Upper lobe of left lung (tissue), 6 donors: ENCODE data around the gene SUB1. TPM values are rescaled to one million over a fixed set of nuclear protein-coding genes. Genes with fewer than 3 reads are reported as not detected.

ENCODE experiments used
- ATAC-seq, 2 donors: fragments of 200-7000 bp; cut with Tn5 transposase; one replicate each; pipeline ENCODE4 v1.9.1; 2022; ENCODE audit warnings: mild to moderate bottlenecking in 2 of 2, moderate library complexity in 2 of 2; ENCODE audit not compliant: low FRiP score in 2 of 2
- DNase-seq, 2 donors: peaks; one replicate each; pipeline ENCODE4 v3.0.0-alpha.2; 2019 to 2020
- H3K27ac ChIP-seq, 4 donors: fragments of 200-600 bp; sonication (generic); one replicate each; pipeline ENCODE4 v1.5.1; 2016 to 2019
- H3K27me3 ChIP-seq, 4 donors: fragments of 200-600 bp; sonication (generic); one replicate each; pipeline ENCODE4 v1.5.1; 2017 to 2019
- H3K36me3 ChIP-seq, 4 donors: fragments of 200-600 bp; sonication (generic); one replicate each; pipeline ENCODE4 v1.5.1; 2016 to 2019
- H3K4me1 ChIP-seq, 4 donors: fragments of 200-600 bp; sonication (generic); one replicate each; pipeline ENCODE4 v1.5.1; 2018 to 2019
- H3K4me3 ChIP-seq, 4 donors: fragments of 200-600 bp; sonication (generic); one replicate each; pipeline ENCODE4 v1.5.1; 2017 to 2019; ENCODE audit warnings: mild to moderate bottlenecking in 2 of 4, moderate library complexity in 1 of 4
- H3K9me3 ChIP-seq, 4 donors: fragments of 200-600 bp; sonication (generic); one replicate each; pipeline ENCODE4 v1.5.1; 2018 to 2019
- CTCF ChIP-seq, 6 experiments: fragments of 450-650 bp in 4 of 6; fragments of 200-600 bp in 2 of 6; sonication (generic) in 2 of 6; IDR thresholded peaks; one replicate each; pipeline ENCODE4 v1.5.1; 2016 to 2019; ENCODE audit warnings: antibody characterized with exemption in 6 of 6
- EP300 ChIP-seq, 4 donors: sonication (generic); formaldehyde crosslinking; IDR thresholded peaks; one replicate each; pipeline ENCODE4 v1.5.1; 2017; ENCODE audit warnings: antibody characterized with exemption in 4 of 4, control low read depth in 2 of 4
- POLR2A ChIP-seq, 4 donors: fragments of 450-650 bp; IDR thresholded peaks; one replicate each; pipeline ENCODE4 v1.5.1; 2016 to 2017; ENCODE audit warnings: antibody characterized with exemption in 4 of 4, mild to moderate bottlenecking in 2 of 4
- POLR2AphosphoS5 ChIP-seq, 2 donors: sonication (generic); formaldehyde crosslinking; IDR thresholded peaks; one replicate each; pipeline ENCODE4 v1.5.1; 2017; ENCODE audit warnings: antibody characterized with exemption in 2 of 2
- WGBS, 2 donors: methylation state at CpG; one replicate each; pipeline ENCODE4 v1.1.5; 2017 to 2018; 5-methylcytosine and 5-hydroxymethylcytosine counted together
- total RNA-seq, 6 donors: library from RNA; depleted of rRNA in 4 of 6; stranded (reverse); fragments of >200 nt in 4 of 6; gene quantifications; one replicate each; pipeline versions ENCODE4 v1.1.0 to v1.2.1, GENCODE V29; 2016 to 2021
- donor health status: DM: no; HTN: no; CAD: no; lungs with moderate emphysema.
- donor health status: DM: no; HTN: yes; CAD: no; lungs with severe emphysema.

The SUB1 gene
- total RNA-seq, 6 donors from 2014 or later, result 28.3 to 170 (median 95.6) TPM

DNA sequence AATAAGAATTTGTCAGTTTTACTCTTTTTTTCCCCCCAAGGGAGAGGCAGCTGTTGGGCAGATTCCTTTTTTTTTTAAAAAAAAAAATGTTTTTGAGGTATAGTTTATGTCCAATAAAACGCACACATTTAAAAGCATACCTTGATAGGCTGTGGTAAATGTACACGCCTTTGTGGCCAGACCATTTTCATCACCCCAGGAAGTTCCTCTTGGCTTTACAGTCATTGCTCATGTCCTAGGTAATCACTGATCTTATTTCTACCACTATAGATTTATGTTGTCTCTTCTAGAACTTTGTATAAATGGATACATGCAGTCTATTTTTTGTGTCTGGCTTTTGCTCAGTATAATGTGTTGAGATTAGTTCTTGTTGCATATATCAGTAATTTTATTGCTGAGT, 9.8 kb downstream of the SUB1 start:
- H3K27ac ChIP-seq, result no peak overlapping the region
- no peak for TF ChIP-seq POLR2A (IDR thresholded peaks at IDR 0.05)
- TF ChIP-seq POLR2AphosphoS5 (IDR thresholded peaks at IDR 0.05), result no peak
- no peak for TF ChIP-seq CTCF (IDR thresholded peaks at IDR 0.05)
- TF ChIP-seq EP300 (IDR thresholded peaks at IDR 0.05), result no peak
- DNase-seq (no peak), ATAC-seq (no peak)
- H3K9me3 ChIP-seq, result no peaks in the 10 kb centered on the region
- 69 to 70% methylated on average over 2 of the region's 2 CpGs for WGBS, 2 donors
- H3K36me3 ChIP-seq, result peaks cover 13 to 83% (median 52%) of the 10 kb centered on the region in 4 donors
- peaks cover 25 to 43% (median 34%) of the 10 kb centered on the region in 4 donors for H3K4me1 ChIP-seq
- no peaks in the 10 kb centered on the region for H3K27me3 ChIP-seq
- H3K4me3 ChIP-seq, result no peak overlapping the region

DNA sequence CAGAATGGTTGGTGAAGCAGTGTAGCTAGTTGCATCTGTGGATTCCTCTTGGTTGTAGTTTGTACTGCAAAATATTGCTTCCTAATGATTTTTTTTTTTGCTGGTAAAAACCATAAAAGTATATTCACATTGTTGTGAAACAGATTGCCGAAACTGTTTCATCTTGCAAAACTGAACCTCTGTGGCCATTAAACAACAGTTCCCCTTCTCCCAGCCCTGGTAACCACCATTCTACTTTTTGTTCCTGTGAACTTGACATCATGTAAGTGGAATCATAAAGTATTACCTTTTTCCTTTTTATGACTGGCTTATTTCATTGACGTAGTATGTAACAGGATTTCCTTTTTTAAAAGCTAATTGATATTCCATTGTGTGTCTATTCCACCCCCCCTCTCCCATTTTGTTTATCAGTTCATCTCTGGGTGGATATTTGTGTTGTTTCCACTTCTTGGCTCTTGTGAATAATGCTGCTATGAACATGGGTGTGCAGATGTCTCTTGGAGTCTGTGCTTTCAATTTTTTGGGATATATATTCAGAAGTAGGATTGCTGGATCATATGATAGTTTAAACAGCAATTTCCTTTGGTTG, 11.8 kb downstream of the SUB1 start:
- Histone ChIP-seq H3K4me3 (no peak overlapping the region), H3K27ac (peak overlapping the region in 2 of 4 donors; percentile 5 to 22), H3K9me3 (no peaks in the 10 kb centered on the region), H3K27me3 (no peaks in the 10 kb centered on the region), H3K36me3 (peaks cover 14 to 83% (median 42%) of the 10 kb centered on the region in 4 donors), H3K4me1 (peaks cover 27 to 43% (median 35%) of the 10 kb centered on the region in 4 donors)
- ATAC-seq (no peak), DNase-seq (no peak)
- TF ChIP-seq POLR2A (IDR thresholded peaks at IDR 0.05), result no peak
- no peak for TF ChIP-seq CTCF (IDR thresholded peaks at IDR 0.05)
- TF ChIP-seq POLR2AphosphoS5 (IDR thresholded peaks at IDR 0.05), result no peak
- no peak for TF ChIP-seq EP300 (IDR thresholded peaks at IDR 0.05)
- 20 to 23% methylated on average over 2 of the region's 2 CpGs for whole genome bisulfite sequencing, 2 donors

- DNase-seq (no peak), ATAC-seq (no peak)
- H3K27ac ChIP-seq, result no peak overlapping the region
- 66 to 71% methylated on average over 3 of the region's 3 CpGs for WGBS, 2 donors
- H3K36me3 ChIP-seq, result peaks cover 14 to 80% (median 30%) of the 10 kb centered on the region in 4 donors
- H3K4me3 ChIP-seq, result no peak overlapping the region
- H3K27me3 ChIP-seq, result no peaks in the 10 kb centered on the region
- peaks cover 27 to 43% (median 36%) of the 10 kb centered on the region in 4 donors for H3K4me1 ChIP-seq
- H3K9me3 ChIP-seq, result no peaks in the 10 kb centered on the region
- TF ChIP-seq POLR2AphosphoS5 (IDR thresholded peaks at IDR 0.05) (no peak), CTCF (IDR thresholded peaks at IDR 0.05) (no peak), POLR2A (IDR thresholded peaks at IDR 0.05) (no peak), EP300 (IDR thresholded peaks at IDR 0.05) (no peak)
Measured at GRCh38 chr5:32598260-32598937, 13.0 kb downstream of the SUB1 start.

- peaks cover 14 to 77% (median 26%) of the 10 kb centered on the region in 4 donors for H3K36me3 ChIP-seq
- WGBS, 2 donors, result 77 to 84% methylated on average over 3 of the region's 3 CpGs
- no peaks in the 10 kb centered on the region for H3K27me3 ChIP-seq
- DNase-seq (no peak), ATAC-seq (no peak)
- TF ChIP-seq POLR2AphosphoS5 (IDR thresholded peaks at IDR 0.05) (no peak), EP300 (IDR thresholded peaks at IDR 0.05) (no peak), POLR2A (IDR thresholded peaks at IDR 0.05) (no peak), CTCF (IDR thresholded peaks at IDR 0.05) (no peak)
- H3K4me1 ChIP-seq, result peaks cover 24 to 43% (median 36%) of the 10 kb centered on the region in 4 donors
- H3K4me3 ChIP-seq, result no peak overlapping the region
- H3K27ac ChIP-seq, result no peak overlapping the region
- H3K9me3 ChIP-seq, result no peaks in the 10 kb centered on the region
Measured at GRCh38 chr5:32598997-32599549, 13.7 kb downstream of the SUB1 start.
